PC-9 (cell line): ENCODE measurements around the gene CNPPD1. TPM values are rescaled to one million over a fixed set of nuclear protein-coding genes. Genes with fewer than 3 reads are reported as not detected.

ENCODE experiments used
- BruUV-seq: library from RNA; stranded (reverse); fragments of 400-500 nt; replicated peaks from 2 replicates; lab custom pipeline; 2021; lab: Mats Ljungman, UMichigan
- CTCF ChIA-PET: fragments of 300-600 bp; sonication (Branson Sonifier 250); formaldehyde crosslinking; loops from one replicate; lab custom pipeline; 2022; ENCODE audit warnings: antibody characterized with exemption; lab: Charles Lee
- POLR2A ChIA-PET: fragments of 300-600 bp; sonication (Branson Sonifier 250); formaldehyde crosslinking; loops from one replicate; lab custom pipeline; 2022; ENCODE audit warnings: antibody characterized with exemption; ENCODE audit not compliant: unreplicated experiment; lab: Charles Lee
- DNase-seq, 2 experiments: peaks; one replicate each; pipeline versions ENCODE4 v3.0.0 to v3.0.0-alpha.2; 2015 to 2022; ENCODE audit warnings: mixed read lengths in 1 of 2
- H2AFZ ChIP-seq: fragments of 200-600 bp; sonication (generic); 2 replicates; pipeline ENCODE4 v1.8.1; 2017; ENCODE audit warnings: antibody characterized with exemption
- H3F3A ChIP-seq: fragments of 200-600 bp; sonication (generic); 2 replicates; pipeline ENCODE4 v1.8.1; 2017; ENCODE audit warnings: antibody characterized with exemption, mild to moderate bottlenecking, low read depth; ENCODE audit not compliant: insufficient read depth
- H3K27ac ChIP-seq: fragments of 200-600 bp; sonication (generic); 2 replicates; pipeline ENCODE4 v1.6.1; 2016; ENCODE audit warnings: mixed run types
- H3K27me3 ChIP-seq: fragments of 200-600 bp; sonication (generic); 2 replicates; pipeline ENCODE4 v1.6.1; 2016; ENCODE audit warnings: low read depth, mixed run types; ENCODE audit not compliant: insufficient read depth
- H3K36me3 ChIP-seq: fragments of 200-600 bp; sonication (generic); 2 replicates; pipeline ENCODE4 v1.6.1; 2016; ENCODE audit warnings: low read depth, mixed run types
- H3K4me1 ChIP-seq: fragments of 200-600 bp; sonication (generic); replicated peaks from 2 replicates; pipeline ENCODE4 v1.6.1; 2016; ENCODE audit warnings: mixed run types; ENCODE audit not compliant: insufficient read depth
- H3K4me2 ChIP-seq: fragments of 200-600 bp; sonication (generic); 2 replicates; pipeline ENCODE4 v1.6.1; 2017; ENCODE audit warnings: mixed run types
- H3K4me3 ChIP-seq: fragments of 200-600 bp; sonication (generic); 2 replicates; pipeline ENCODE4 v1.6.1; 2016; ENCODE audit warnings: mixed run types
- H3K79me2 ChIP-seq: fragments of 200-600 bp; sonication (generic); 2 replicates; pipeline ENCODE4 v1.6.1; 2017; ENCODE audit warnings: low read depth, mixed run types
- H3K9me2 ChIP-seq: fragments of 200-600 bp; sonication (generic); 2 replicates; pipeline ENCODE4 v1.8.1; 2017; ENCODE audit warnings: mild to moderate bottlenecking; ENCODE audit not compliant: insufficient read depth
- H3K9me3 ChIP-seq: fragments of 200-600 bp; sonication (generic); 2 replicates; pipeline ENCODE4 v1.8.1; 2016; ENCODE audit warnings: low read depth; ENCODE audit not compliant: insufficient read depth
- H4K20me1 ChIP-seq: fragments of 200-600 bp; sonication (generic); 2 replicates; pipeline ENCODE4 v1.8.1; 2017; ENCODE audit not compliant: insufficient read depth
- EZH2 ChIP-seq: fragments of 200-600 bp; sonication (generic); IDR thresholded peaks from 2 replicates; pipeline ENCODE4 v1.8.0; 2017; ENCODE audit warnings: antibody characterized with exemption, low read depth
- intact Hi-C: fragments of 100-400 bp; cut with micrococcal nuclease; formaldehyde crosslinking; loops from one replicate; pipeline ENCODE4 v1.10.0; 2022; ENCODE audit not compliant: unreplicated experiment
- total RNA-seq: library from RNA; stranded (reverse); gene quantifications from 2 replicates; pipeline ENCODE4 v1.2.3, GENCODE V29; 2021
- TF ChIP-seq, protein P1 (sequence below): fragments of 200-600 bp; sonication (generic); conservative IDR thresholded peaks from 2 replicates; pipeline ENCODE4 v1.6.1; 2017; ENCODE audit warnings: mixed run types, antibody characterized with exemption, mild to moderate bottlenecking, moderate library complexity

Gene CNPPD1
- total RNA-seq, 1 experiment from 2014 or later: 37.1 TPM

DNA sequence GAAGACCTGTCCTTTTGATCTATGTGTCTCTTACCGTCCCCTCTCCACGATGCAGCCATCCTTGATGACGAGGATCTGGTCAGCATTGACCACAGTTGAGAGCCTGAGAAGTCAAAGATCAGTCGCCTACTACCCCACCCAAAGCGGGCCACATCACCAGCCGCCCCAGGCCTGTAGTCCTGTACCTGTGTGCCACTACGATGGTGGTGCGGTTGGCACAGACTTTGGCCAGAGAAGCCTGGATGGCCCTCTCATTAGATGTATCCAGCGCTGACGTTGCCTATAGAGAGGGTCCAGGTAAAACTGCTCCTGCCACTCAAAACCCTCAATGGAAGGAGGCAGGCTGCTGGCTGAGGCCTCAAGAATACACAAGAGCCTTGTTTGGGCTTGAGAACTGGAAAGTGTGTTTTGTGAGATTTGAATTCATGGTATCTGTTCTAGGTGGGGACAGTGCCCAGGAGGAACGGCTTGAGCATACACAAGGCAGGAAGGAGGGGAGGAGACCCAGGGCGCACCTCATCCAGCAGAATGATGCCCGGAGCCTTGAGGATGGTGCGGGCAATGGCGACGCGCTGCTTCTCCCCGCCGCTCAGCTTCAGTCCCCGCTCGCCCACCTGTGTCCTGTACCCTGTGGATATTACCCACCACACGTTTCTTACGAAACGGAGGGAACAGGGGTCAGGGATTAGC lies 33.6 kb upstream of the CNPPD1 start:
- no peak for DNase-seq
- BruUV-seq: no TSS peak
- ChIA-PET POLR2A (no interaction called here), CTCF (interaction anchor here (0.6 kb wide), 1 partner anchor 85 kb away, joined by 4 read pairs; no protein-coding TSS in a partner anchor)
- no peaks in the 10 kb centered on the region for H3K79me2 ChIP-seq
- H3K36me3 ChIP-seq: no peaks in the 10 kb centered on the region
- H3K4me1 ChIP-seq: peaks cover 18% of the 10 kb centered on the region
- no peak for TF ChIP-seq EZH2
- TF ChIP-seq, protein P1, sequence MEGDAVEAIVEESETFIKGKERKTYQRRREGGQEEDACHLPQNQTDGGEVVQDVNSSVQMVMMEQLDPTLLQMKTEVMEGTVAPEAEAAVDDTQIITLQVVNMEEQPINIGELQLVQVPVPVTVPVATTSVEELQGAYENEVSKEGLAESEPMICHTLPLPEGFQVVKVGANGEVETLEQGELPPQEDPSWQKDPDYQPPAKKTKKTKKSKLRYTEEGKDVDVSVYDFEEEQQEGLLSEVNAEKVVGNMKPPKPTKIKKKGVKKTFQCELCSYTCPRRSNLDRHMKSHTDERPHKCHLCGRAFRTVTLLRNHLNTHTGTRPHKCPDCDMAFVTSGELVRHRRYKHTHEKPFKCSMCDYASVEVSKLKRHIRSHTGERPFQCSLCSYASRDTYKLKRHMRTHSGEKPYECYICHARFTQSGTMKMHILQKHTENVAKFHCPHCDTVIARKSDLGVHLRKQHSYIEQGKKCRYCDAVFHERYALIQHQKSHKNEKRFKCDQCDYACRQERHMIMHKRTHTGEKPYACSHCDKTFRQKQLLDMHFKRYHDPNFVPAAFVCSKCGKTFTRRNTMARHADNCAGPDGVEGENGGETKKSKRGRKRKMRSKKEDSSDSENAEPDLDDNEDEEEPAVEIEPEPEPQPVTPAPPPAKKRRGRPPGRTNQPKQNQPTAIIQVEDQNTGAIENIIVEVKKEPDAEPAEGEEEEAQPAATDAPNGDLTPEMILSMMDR: no peak
- no peak overlapping the region for H2AFZ ChIP-seq
- no peaks in the 10 kb centered on the region for H3K27me3 ChIP-seq
- intact Hi-C loops: no loop called here
- H3K9me2 ChIP-seq: no peaks in the 10 kb centered on the region
- H4K20me1 ChIP-seq: no peaks in the 10 kb centered on the region
- no peak overlapping the region for H3K27ac ChIP-seq
- no peak overlapping the region for H3K4me2 ChIP-seq
- no peak overlapping the region for H3K4me3 ChIP-seq
- peaks cover 14% of the 10 kb centered on the region; the same call in 1 of the 2 replicates for H3F3A ChIP-seq
- no peaks in the 10 kb centered on the region for H3K9me3 ChIP-seq

DNA sequence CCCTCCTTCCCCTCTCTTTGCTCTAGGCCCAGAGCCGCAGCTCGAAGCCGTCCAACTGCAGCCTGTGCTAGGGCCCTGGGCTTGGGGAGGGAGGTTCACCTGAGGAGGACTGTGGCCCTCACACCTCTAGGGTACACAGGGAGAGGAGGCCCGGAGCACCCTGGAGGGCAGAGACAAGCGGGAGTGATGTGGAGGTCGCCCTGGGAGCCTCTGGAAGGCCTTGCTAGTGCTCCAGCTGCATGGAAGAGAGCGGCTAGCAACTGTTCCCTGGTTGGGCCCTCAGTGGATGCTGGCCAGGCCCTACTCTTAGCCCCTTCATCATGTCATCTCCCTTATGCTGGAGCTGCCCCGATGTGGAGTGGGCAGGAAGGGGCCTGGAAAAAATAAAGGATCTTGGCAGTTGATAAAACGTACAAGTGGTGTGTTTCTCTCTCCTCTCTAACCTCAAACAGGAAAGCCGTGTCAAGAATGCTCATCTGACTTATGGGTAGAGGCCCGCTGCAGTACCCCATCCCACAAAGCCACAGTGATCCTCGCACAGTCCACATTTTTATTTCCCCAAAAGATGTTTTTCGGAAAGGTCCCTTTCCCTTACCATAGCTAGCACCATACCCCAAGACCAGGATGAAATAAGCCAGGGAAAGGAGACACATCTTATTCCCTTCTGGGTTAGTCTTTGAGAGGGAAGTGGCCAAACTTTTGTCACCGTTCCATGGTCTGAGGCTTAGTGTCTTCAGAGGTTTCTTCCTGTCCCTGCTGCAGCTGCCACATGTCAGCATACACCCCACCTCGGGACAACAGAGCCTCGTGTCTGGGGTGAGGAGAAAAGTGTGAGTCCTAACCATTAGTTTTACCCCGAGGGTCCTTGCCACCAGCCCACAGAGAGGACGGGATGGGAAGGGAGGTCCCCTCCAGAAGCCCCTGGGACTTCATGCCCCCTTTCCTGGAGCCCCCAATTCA lies 32.8 kb upstream of the CNPPD1 start:
- H3K9me3 ChIP-seq: no peaks in the 10 kb centered on the region
- TF ChIP-seq, protein P1: no peak
- no peak for TF ChIP-seq EZH2
- H3F3A ChIP-seq: peaks cover 14% of the 10 kb centered on the region; the same call in 1 of the 2 replicates
- no peak overlapping the region for H3K4me3 ChIP-seq
- BruUV-seq: no TSS peak
- H3K79me2 ChIP-seq: no peaks in the 10 kb centered on the region
- H3K27me3 ChIP-seq: no peaks in the 10 kb centered on the region
- no peak overlapping the region for H3K4me2 ChIP-seq
- H3K36me3 ChIP-seq: no peaks in the 10 kb centered on the region
- no peak overlapping the region for H2AFZ ChIP-seq
- ChIA-PET CTCF (no interaction called here), POLR2A (no interaction called here)
- H3K9me2 ChIP-seq: no peaks in the 10 kb centered on the region
- intact Hi-C loops: no loop called here
- no peak overlapping the region for H3K27ac ChIP-seq
- H4K20me1 ChIP-seq: no peaks in the 10 kb centered on the region
- H3K4me1 ChIP-seq: peaks cover 18% of the 10 kb centered on the region
- DNase-seq: no peak
